ENCODE results near the gene FAM171A1.

The FAM171A1 gene

GRCh38 chr10:15373199-15373598 lies 2.1 kb upstream of the FAM171A1 start:
- Histone ChIP-seq H3K4me1 (ENCODE audit: control insufficient read depth, insufficient read depth, low read length) (peaks cover 23% of the 10 kb centered on the region), H3K27ac (ENCODE audit: low read depth, low read length) (no peak overlapping the region), H3K9ac (ENCODE audit: low read depth, low read length) (no peak overlapping the region), H3K4me3 (ENCODE audit: low read depth, low read length) (no peak overlapping the region), H3K9me3 (ENCODE audit: control insufficient read depth, insufficient read depth, low read length) (no peaks in the 10 kb centered on the region), H3K36me3 (ENCODE audit: control insufficient read depth, insufficient read depth, low read length) (no peaks in the 10 kb centered on the region), H3K27me3 (ENCODE audit: control insufficient read depth, insufficient read depth, low read length) (peaks cover 6% of the 10 kb centered on the region; the same call in 1 of the 2 replicates)

GRCh38 chr10:15370212-15370855 lies 755 bp downstream of the FAM171A1 start:
- Histone ChIP-seq H3K4me1 (ENCODE audit: control insufficient read depth, insufficient read depth, low read length) (peaks cover 26% of the 10 kb centered on the region), H3K27me3 (ENCODE audit: control insufficient read depth, insufficient read depth, low read length) (peaks cover 6% of the 10 kb centered on the region; the same call in 1 of the 2 replicates), H3K27ac (ENCODE audit: low read depth, low read length) (peak overlapping the region; percentile 51), H3K36me3 (ENCODE audit: control insufficient read depth, insufficient read depth, low read length) (peaks cover 3% of the 10 kb centered on the region; the same call in 1 of the 2 replicates), H3K4me3 (ENCODE audit: low read depth, low read length) (peak overlapping the region; percentile 73), H3K9ac (ENCODE audit: low read depth, low read length) (peak overlapping the region; percentile 77), H3K9me3 (ENCODE audit: control insufficient read depth, insufficient read depth, low read length) (no peaks in the 10 kb centered on the region)

GRCh38 chr10:15369256-15370211 lies 1.6 kb downstream of the FAM171A1 start:
- no peaks in the 10 kb centered on the region for H3K9me3 ChIP-seq (ENCODE audit: control insufficient read depth, insufficient read depth, low read length)
- H3K27me3 ChIP-seq (ENCODE audit: control insufficient read depth, insufficient read depth, low read length) = peaks cover 6% of the 10 kb centered on the region; the same call in 1 of the 2 replicates
- H3K4me3 ChIP-seq (ENCODE audit: low read depth, low read length) = peak overlapping the region; percentile 73
- peak overlapping the region; percentile 51 for H3K27ac ChIP-seq (ENCODE audit: low read depth, low read length)
- peaks cover 24% of the 10 kb centered on the region for H3K4me1 ChIP-seq (ENCODE audit: control insufficient read depth, insufficient read depth, low read length)
- H3K9ac ChIP-seq (ENCODE audit: low read depth, low read length) = peak overlapping the region; percentile 77
- H3K36me3 ChIP-seq (ENCODE audit: control insufficient read depth, insufficient read depth, low read length) = peaks cover 3% of the 10 kb centered on the region; the same call in 1 of the 2 replicates

- Histone ChIP-seq H3K9me3 (ENCODE audit: control insufficient read depth, insufficient read depth, low read length) (no peaks in the 10 kb centered on the region), H3K4me1 (ENCODE audit: control insufficient read depth, insufficient read depth, low read length) (peaks cover 16% of the 10 kb centered on the region), H3K27ac (ENCODE audit: low read depth, low read length) (no peak overlapping the region), H3K9ac (ENCODE audit: low read depth, low read length) (no peak overlapping the region), H3K36me3 (ENCODE audit: control insufficient read depth, insufficient read depth, low read length) (peaks cover 3% of the 10 kb centered on the region; the same call in 1 of the 2 replicates), H3K4me3 (ENCODE audit: low read depth, low read length) (0 out of 2 replicates have a peak overlapping the region, but pooled peaks have one; percentile 14), H3K27me3 (ENCODE audit: control insufficient read depth, insufficient read depth, low read length) (peaks cover 6% of the 10 kb centered on the region; the same call in 1 of the 2 replicates)
Measured at GRCh38 chr10:15368101-15368855, 2.8 kb downstream of the FAM171A1 start.

- Histone ChIP-seq H3K4me3 (ENCODE audit: low read depth, low read length) (no peak overlapping the region), H3K4me1 (ENCODE audit: control insufficient read depth, insufficient read depth, low read length) (peaks cover 16% of the 10 kb centered on the region), H3K27ac (ENCODE audit: low read depth, low read length) (no peak overlapping the region), H3K27me3 (ENCODE audit: control insufficient read depth, insufficient read depth, low read length) (peaks cover 6% of the 10 kb centered on the region; the same call in 1 of the 2 replicates), H3K36me3 (ENCODE audit: control insufficient read depth, insufficient read depth, low read length) (peaks cover 3% of the 10 kb centered on the region; the same call in 1 of the 2 replicates), H3K9me3 (ENCODE audit: control insufficient read depth, insufficient read depth, low read length) (no peaks in the 10 kb centered on the region), H3K9ac (ENCODE audit: low read depth, low read length) (no peak overlapping the region)
Measured at GRCh38 chr10:15367296-15368085, 3.6 kb downstream of the FAM171A1 start.

- no peak overlapping the region for H3K27ac ChIP-seq (ENCODE audit: low read depth, low read length)
- H3K9me3 ChIP-seq (ENCODE audit: control insufficient read depth, insufficient read depth, low read length) = no peaks in the 10 kb centered on the region
- peaks cover 3% of the 10 kb centered on the region; the same call in 1 of the 2 replicates for H3K36me3 ChIP-seq (ENCODE audit: control insufficient read depth, insufficient read depth, low read length)
- H3K4me1 ChIP-seq (ENCODE audit: control insufficient read depth, insufficient read depth, low read length) = peaks cover 16% of the 10 kb centered on the region
- H3K4me3 ChIP-seq (ENCODE audit: low read depth, low read length) = no peak overlapping the region
- H3K9ac ChIP-seq (ENCODE audit: low read depth, low read length) = no peak overlapping the region
- H3K27me3 ChIP-seq (ENCODE audit: control insufficient read depth, insufficient read depth, low read length) = 0 out of 2 replicates have a peak, but pooled peaks cover 2% of the 10 kb centered on the region
Measured at GRCh38 chr10:15365692-15366091, 5.4 kb downstream of the FAM171A1 start.

GRCh38 chr10:15364001-15364400 lies 7.1 kb downstream of the FAM171A1 start:
- H3K36me3 ChIP-seq (ENCODE audit: control insufficient read depth, insufficient read depth, low read length) = peaks cover 3% of the 10 kb centered on the region; the same call in 1 of the 2 replicates
- H3K9me3 ChIP-seq (ENCODE audit: control insufficient read depth, insufficient read depth, low read length) = no peaks in the 10 kb centered on the region
- peaks cover 14% of the 10 kb centered on the region for H3K4me1 ChIP-seq (ENCODE audit: control insufficient read depth, insufficient read depth, low read length)
- H3K27me3 ChIP-seq (ENCODE audit: control insufficient read depth, insufficient read depth, low read length) = 0 out of 2 replicates have a peak, but pooled peaks cover 2% of the 10 kb centered on the region
- no peak overlapping the region for H3K4me3 ChIP-seq (ENCODE audit: low read depth, low read length)
- H3K27ac ChIP-seq (ENCODE audit: low read depth, low read length) = no peak overlapping the region
- H3K9ac ChIP-seq (ENCODE audit: low read depth, low read length) = no peak overlapping the region

- H3K27ac ChIP-seq (ENCODE audit: low read depth, low read length) = no peak overlapping the region
- no peaks in the 10 kb centered on the region for H3K27me3 ChIP-seq (ENCODE audit: control insufficient read depth, insufficient read depth, low read length)
- peaks cover 11% of the 10 kb centered on the region; the same call in 1 of the 2 replicates for H3K4me1 ChIP-seq (ENCODE audit: control insufficient read depth, insufficient read depth, low read length)
Measured at GRCh38 chr10:15363031-15363430, 8.1 kb downstream of the FAM171A1 start.

GRCh38 chr10:15361131-15361530 lies 10.0 kb downstream of the FAM171A1 start:
- Histone ChIP-seq H3K27me3 (ENCODE audit: control insufficient read depth, insufficient read depth, low read length) (no peaks in the 10 kb centered on the region), H3K9ac (ENCODE audit: low read depth, low read length) (no peak overlapping the region), H3K4me1 (ENCODE audit: control insufficient read depth, insufficient read depth, low read length) (peaks cover 8% of the 10 kb centered on the region; the same call in 1 of the 2 replicates), H3K36me3 (ENCODE audit: control insufficient read depth, insufficient read depth, low read length) (no peaks in the 10 kb centered on the region), H3K9me3 (ENCODE audit: control insufficient read depth, insufficient read depth, low read length) (no peaks in the 10 kb centered on the region), H3K4me3 (ENCODE audit: low read depth, low read length) (no peak overlapping the region), H3K27ac (ENCODE audit: low read depth, low read length) (no peak overlapping the region)

More at GRCh38 chr10:15363031-15363430, 8.1 kb downstream of the FAM171A1 start:
- Histone ChIP-seq H3K36me3 (ENCODE audit: control insufficient read depth, insufficient read depth, low read length) (peaks cover 3% of the 10 kb centered on the region; the same call in 1 of the 2 replicates), H3K9ac (ENCODE audit: low read depth, low read length) (no peak overlapping the region), H3K9me3 (ENCODE audit: control insufficient read depth, insufficient read depth, low read length) (no peaks in the 10 kb centered on the region), H3K4me3 (ENCODE audit: low read depth, low read length) (no peak overlapping the region)

- H3K36me3 ChIP-seq (ENCODE audit: control insufficient read depth, insufficient read depth, low read length) = no peaks in the 10 kb centered on the region
- H3K9me3 ChIP-seq (ENCODE audit: control insufficient read depth, insufficient read depth, low read length) = no peaks in the 10 kb centered on the region
- H3K4me3 ChIP-seq (ENCODE audit: low read depth, low read length) = no peak overlapping the region
- peaks cover 8% of the 10 kb centered on the region; the same call in 1 of the 2 replicates for H3K4me1 ChIP-seq (ENCODE audit: control insufficient read depth, insufficient read depth, low read length)
- no peak overlapping the region for H3K9ac ChIP-seq (ENCODE audit: low read depth, low read length)
- H3K27me3 ChIP-seq (ENCODE audit: control insufficient read depth, insufficient read depth, low read length) = no peaks in the 10 kb centered on the region
- H3K27ac ChIP-seq (ENCODE audit: low read depth, low read length) = no peak overlapping the region
Measured at GRCh38 chr10:15360566-15360965, 10.5 kb downstream of the FAM171A1 start.

Measured in HUES48 (cell line).